GM12878 (cell line): ENCODE data around the gene NUP205. TPM values are rescaled to one million over a fixed set of nuclear protein-coding genes. Genes with fewer than 3 reads are reported as not detected.

ENCODE experiments used
- ASH2L ChIP-seq: fragments of 300-600, 200-600 bp; sonication (generic); IDR thresholded peaks from 2 replicates; pipeline ENCODE4 v1.6.1; 2017; ENCODE audit warnings: low read depth, mild to moderate bottlenecking, borderline replicate concordance
- CBFB ChIP-seq: IDR thresholded peaks from 2 replicates; pipeline ENCODE4 v1.6.1; 2016; ENCODE audit warnings: antibody characterized with exemption, low read depth
- CEBPZ ChIP-seq: fragments of 150-350 bp; IDR thresholded peaks from 2 replicates; pipeline ENCODE4 v1.6.1; 2016; ENCODE audit warnings: low read depth, low read length
- ETV6 ChIP-seq, 2 experiments: fragments of 450-650 bp in 1 of 2; IDR thresholded peaks in 1 of 2; conservative IDR thresholded peaks in 1 of 2; 2 replicates each; pipeline ENCODE4 v1.6.1; 2014; ENCODE audit warnings: antibody characterized with exemption in 1 of 2, borderline replicate concordance in 1 of 2, low read depth in 1 of 2, mild to moderate bottlenecking in 1 of 2, moderate library complexity in 1 of 2
- FOXK2 ChIP-seq: fragments of 450-650 bp; IDR thresholded peaks from 2 replicates; pipeline ENCODE4 v1.6.1; 2017; ENCODE audit warnings: mild to moderate bottlenecking, moderate library complexity
- HCFC1 ChIP-seq: fragments of 150-350 bp; IDR thresholded peaks from 2 replicates; pipeline ENCODE4 v1.6.1; 2014; ENCODE audit warnings: low read length
- HDGF ChIP-seq: fragments of 450-650 bp; IDR thresholded peaks from 2 replicates; pipeline ENCODE4 v1.6.1; 2016; ENCODE audit warnings: antibody characterized with exemption
- IKZF1 ChIP-seq: fragments of 450-650 bp; conservative IDR thresholded peaks from 2 replicates; pipeline ENCODE4 v1.6.1; 2017; ENCODE audit warnings: antibody characterized with exemption, mild to moderate bottlenecking
- LARP7 ChIP-seq: fragments of 450-650 bp; IDR thresholded peaks from 2 replicates; pipeline ENCODE4 v1.6.1; 2017; ENCODE audit warnings: mild to moderate bottlenecking
- MEF2B ChIP-seq: fragments of 450-650 bp; IDR thresholded peaks from 2 replicates; pipeline ENCODE4 v1.6.1; 2018; ENCODE audit warnings: mild to moderate bottlenecking, moderate library complexity; ENCODE audit not compliant: partially characterized antibody, poor library complexity, severe bottlenecking
- NR2C1 ChIP-seq: fragments of 450-650 bp; IDR thresholded peaks from 2 replicates; pipeline ENCODE4 v1.6.1; 2017; ENCODE audit warnings: antibody characterized with exemption, mild to moderate bottlenecking, moderate library complexity
- PAX5 ChIP-seq: IDR thresholded peaks from 2 replicates; pipeline ENCODE4 v1.6.1; 2011; ENCODE audit warnings: low read depth, low read length, borderline replicate concordance
- PAX8 ChIP-seq: fragments of 450-650 bp; IDR thresholded peaks from 2 replicates; pipeline ENCODE4 v1.6.1; 2017; ENCODE audit warnings: mild to moderate bottlenecking, moderate library complexity
- POLR2AphosphoS5 ChIP-seq: IDR thresholded peaks from 2 replicates; pipeline ENCODE4 v1.6.1; 2011; ENCODE audit warnings: mild to moderate bottlenecking, low read length, inconsistent platforms
- RBBP5 ChIP-seq: fragments of 200-600 bp; sonication (generic); conservative IDR thresholded peaks from 2 replicates; pipeline ENCODE4 v1.6.1; 2016
- REST ChIP-seq: IDR thresholded peaks from 2 replicates; pipeline ENCODE4 v1.6.1; 2012; ENCODE audit warnings: mild to moderate bottlenecking, low read depth, low read length
- SPI1 ChIP-seq: IDR thresholded peaks from 2 replicates; pipeline ENCODE4 v1.6.1; 2011; ENCODE audit warnings: low read depth, mild to moderate bottlenecking, low read length, moderate library complexity, borderline replicate concordance; ENCODE audit not compliant: insufficient read depth
- TARDBP ChIP-seq: IDR thresholded peaks from 2 replicates; pipeline ENCODE4 v1.6.1; 2016; ENCODE audit warnings: borderline replicate concordance
- TCF7 ChIP-seq: IDR thresholded peaks from 2 replicates; pipeline ENCODE4 v1.6.1; 2014; ENCODE audit warnings: antibody characterized with exemption, borderline replicate concordance
- ZNF207 ChIP-seq: fragments of 450-650 bp; IDR thresholded peaks from 2 replicates; pipeline ENCODE4 v1.6.1; 2014; ENCODE audit warnings: antibody characterized with exemption, mild to moderate bottlenecking, borderline replicate concordance
- ZNF384 ChIP-seq: IDR thresholded peaks from 2 replicates; pipeline ENCODE4 v1.6.1; 2012; ENCODE audit warnings: low read depth, mild to moderate bottlenecking, low read length, improper control_type of control experiment, borderline replicate concordance
- ZNF687 ChIP-seq: fragments of 450-650 bp; IDR thresholded peaks from 2 replicates; pipeline ENCODE4 v1.6.1; 2017; ENCODE audit warnings: mild to moderate bottlenecking, moderate library complexity
- ZSCAN29 ChIP-seq: fragments of 450-650 bp; IDR thresholded peaks from 2 replicates; pipeline ENCODE4 v1.6.1; 2017; ENCODE audit warnings: mild to moderate bottlenecking, moderate library complexity
- polyA plus RNA-seq, 11 experiments: library from polyadenylated mRNA; depleted of rRNA in 4 of 11; unstranded in 6 of 11; stranded (reverse) in 5 of 11; fragments of >200 nt; fragmentation: Nextera tagmentation in 4 of 11; fragmentation: Illumina TruSeq in 1 of 11; extraction: Ambion mirVana in 4 of 11; extraction: Trizol in 1 of 11; gene quantifications; 1 replicate in 1 of 11; 2 replicates in 10 of 11; pipeline versions ENCODE4 v1.2.1 to v1.2.3, GENCODE V29; 2011 to 2016; ENCODE audit warnings: inconsistent platforms in 2 of 11, missing spikeins in 2 of 11, low read depth in 1 of 11
- total RNA-seq, 4 experiments: library from RNA; depleted of rRNA in 3 of 4; stranded (reverse); fragments of >200 nt in 3 of 4; fragmentation: Illumina TruSeq in 1 of 4; extraction: Trizol in 1 of 4; gene quantifications; 2 replicates each; pipeline versions ENCODE4 v1.2.1 to v1.2.3, GENCODE V29; 2013 to 2021

Gene NUP205
- total and polyA plus RNA-seq, 10 of the 15 experiments (the other 5 are each of a cell fraction or from before 2014, with no cell fraction given) = 41.4 to 110 (median 85.9) TPM

DNA sequence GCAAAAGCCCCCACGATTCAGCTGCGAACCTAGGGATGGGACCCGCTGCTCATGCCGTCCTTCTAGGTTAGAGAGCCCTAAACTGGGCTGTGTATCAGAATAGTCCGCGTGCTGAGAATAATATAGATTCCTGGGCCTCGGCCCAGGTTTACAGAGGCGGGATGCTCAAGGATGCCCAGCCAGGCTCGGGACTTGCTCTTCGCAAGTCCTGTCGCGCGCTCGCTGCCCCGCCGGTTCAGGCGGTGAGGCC is 104.3 kb downstream of the NUP205 start (continued):
- no peak for TF ChIP-seq REST
- no peak for TF ChIP-seq RBBP5
- no peak for TF ChIP-seq ETV6 (conservative IDR thresholded peaks at IDR 0.05 in 1 of 2, IDR thresholded peaks at IDR 0.05 in 1 of 2; ENCODE audit: borderline replicate concordance in 1 of 2, low read depth in 1 of 2)
- no peak for TF ChIP-seq NR2C1
- no peak for TF ChIP-seq IKZF1
- no peak; the same call in 1 of the 2 replicates for TF ChIP-seq HCFC1
- TF ChIP-seq CBFB = no peak; the same call in 1 of the 2 replicates
- TF ChIP-seq HDGF = no peak
- no peak for TF ChIP-seq PAX5
- TF ChIP-seq CEBPZ = no peak
- TF ChIP-seq ASH2L = no peak
- TF ChIP-seq POLR2AphosphoS5 = peak; percentile 88
- peak; percentile 68; the same call in 1 of the 2 replicates for TF ChIP-seq LARP7
- TF ChIP-seq SPI1 = no peak
- TF ChIP-seq ZNF207 = peak; percentile 79
- no peak for TF ChIP-seq MEF2B
- TF ChIP-seq ZNF687 = peak; percentile 89; the same call in 1 of the 2 replicates
- TF ChIP-seq TARDBP = 0 out of 2 replicates have a peak, but pooled peaks have one; percentile 60
- no peak for TF ChIP-seq FOXK2
- TF ChIP-seq PAX8 = no peak
- TF ChIP-seq ZNF384 = no peak
- no peak for TF ChIP-seq TCF7
- peak; percentile 60; the same call in 1 of the 2 replicates for TF ChIP-seq ZSCAN29
